Common myeloid progenitor, CD34-positive (primary cell): ENCODE data around the gene RABL6.
"Not testable (repeated sequence)": the region's sequence is repeated elsewhere in the genome, so short reads cannot be mapped to it uniquely, and the experiment has no call there.

Experiments used
- CTCF ChIA-PET: fragments of 350-600 bp; sonication (Branson Sonifier 250); formaldehyde crosslinking; loops from one replicate; lab custom pipeline; 2021; ENCODE audit warnings: antibody characterized with exemption; lab: Charles Lee
- POLR2A ChIA-PET: fragments of 350-600 bp; sonication (Branson Sonifier 250); formaldehyde crosslinking; loops from one replicate; lab custom pipeline; 2021; ENCODE audit warnings: antibody characterized with exemption; lab: Charles Lee
- DNase-seq, 3 donors: peaks; one replicate each; pipeline versions ENCODE4 v3.0.0 to v3.0.0-alpha.2; 2013
- H3K27ac ChIP-seq, 2 experiments: 1 replicate in 1 of 2; 2 replicates in 1 of 2; pipeline ENCODE4 v1.7.0; 2013; ENCODE audit warnings: inconsistent platforms in 2 of 2, low read length in 2 of 2, mild to moderate bottlenecking in 2 of 2, low read depth in 1 of 2, moderate library complexity in 1 of 2; ENCODE audit not compliant: severe bottlenecking in 2 of 2, insufficient read depth in 1 of 2, poor library complexity in 1 of 2
- H3K27me3 ChIP-seq, 5 experiments: replicated peaks in 2 of 5; 1 replicate in 3 of 5; 2 replicates in 2 of 5; pipeline versions ENCODE4 v1.6.1 to v1.7.0; 2013; ENCODE audit warnings: low read length in 4 of 5, mild to moderate bottlenecking in 2 of 5, moderate library complexity in 2 of 5, inconsistent platforms in 1 of 5; ENCODE audit not compliant: insufficient read depth in 5 of 5, control insufficient read depth in 4 of 5
- H3K36me3 ChIP-seq, 4 experiments: 1 replicate in 2 of 4; 2 replicates in 2 of 4; pipeline versions ENCODE4 v1.6.1 to v1.7.0; 2013; ENCODE audit warnings: low read length in 3 of 4, control low read depth in 1 of 4, mild to moderate bottlenecking in 1 of 4; ENCODE audit not compliant: control insufficient read depth in 4 of 4, insufficient read depth in 4 of 4
- H3K4me1 ChIP-seq, 4 experiments: 1 replicate in 3 of 4; 2 replicates in 1 of 4; pipeline versions ENCODE4 v1.6.1 to v1.7.1; 2013; ENCODE audit warnings: low read length in 3 of 4, mild to moderate bottlenecking in 3 of 4, control low read depth in 1 of 4, inconsistent platforms in 1 of 4, moderate library complexity in 1 of 4; ENCODE audit not compliant: control insufficient read depth in 4 of 4, insufficient read depth in 4 of 4; ENCODE audit errors: control extremely low read depth in 1 of 4
- H3K4me3 ChIP-seq, 7 experiments: 1 replicate in 4 of 7; 2 replicates in 3 of 7; pipeline versions ENCODE4 v1.5.1 to v1.7.0; 2013; ENCODE audit warnings: mild to moderate bottlenecking in 7 of 7, low read length in 6 of 7, moderate library complexity in 6 of 7, inconsistent platforms in 2 of 7, low read depth in 2 of 7, control low read depth in 1 of 7; ENCODE audit not compliant: insufficient read depth in 4 of 7, control insufficient read depth in 1 of 7; ENCODE audit errors: extremely low read depth in 1 of 7
- H3K9me3 ChIP-seq, 5 experiments: 1 replicate in 4 of 5; 2 replicates in 1 of 5; pipeline versions ENCODE4 v1.6.1 to v1.7.1; 2013; ENCODE audit warnings: low read length in 4 of 5, mild to moderate bottlenecking in 2 of 5, inconsistent platforms in 1 of 5, low read depth in 1 of 5, moderate library complexity in 1 of 5; ENCODE audit not compliant: control insufficient read depth in 4 of 5, insufficient read depth in 2 of 5; ENCODE audit errors: control extremely low read depth in 1 of 5
- WGBS: methylation state at CpG from one replicate; pipeline ENCODE4 v1.1.5; 2013; ENCODE audit not compliant: insufficient coverage; 5-methylcytosine and 5-hydroxymethylcytosine counted together

Gene RABL6

GRCh38 chr9:136831720-136832104 lies 24.0 kb downstream of the RABL6 start:
- Histone ChIP-seq H3K4me1 (no peaks in the 10 kb centered on the region), H3K27me3 (no peaks in the 10 kb centered on the region), H3K9me3 (no peaks in the 10 kb centered on the region), H3K27ac (no peak overlapping the region), H3K36me3 (peaks cover 10 to 73% (median 48%) of the 10 kb centered on the region in 4 experiments), H3K4me3 (no peak overlapping the region)
- ChIA-PET POLR2A (no interaction called here), CTCF (interaction anchor here (1.6 to 2.7 kb wide), 2 partner anchors 9 to 11 kb away, joined by 5 to 13 read pairs; partner anchors contain the start of gene AJM1)
- DNase-seq, result no peak
- 96% methylated on average over 20 of the region's 23 CpGs for WGBS

GRCh38 chr9:136832581-136832980 lies 24.8 kb downstream of the RABL6 start:
- DNase-seq, result no peak
- POLR2A ChIA-PET, result interaction anchor here (0.6 kb wide), 2 partner anchors 52 to 54 kb away, joined by 3 read pairs; no protein-coding TSS in a partner anchor
- WGBS, result 98% methylated on average over 9 of the region's 9 CpGs
- Histone ChIP-seq H3K27me3 (no peaks in the 10 kb centered on the region), H3K4me3 (no peak overlapping the region), H3K36me3 (peaks cover 10 to 65% (median 44%) of the 10 kb centered on the region in 4 experiments), H3K4me1 (no peaks in the 10 kb centered on the region), H3K9me3 (no peaks in the 10 kb centered on the region), H3K27ac (no peak overlapping the region)
- CTCF ChIA-PET, result interaction anchor here (1.6 to 2.7 kb wide), 2 partner anchors 10 kb away, joined by 5 to 13 read pairs; partner anchors contain the start of gene AJM1

- not testable (repeated sequence) for H3K4me3 ChIP-seq, H3K9me3 ChIP-seq, DNase-seq, H3K4me1 ChIP-seq, H3K27ac ChIP-seq, H3K27me3 ChIP-seq
- CTCF ChIA-PET, result interaction anchor here (2.7 kb wide), 1 partner anchor 9 kb away, joined by 13 read pairs; the partner anchor contains the start of gene AJM1
- peaks cover 10 to 61% (median 40%) of the 10 kb centered on the region in 4 experiments for H3K36me3 ChIP-seq
- WGBS, result 98% methylated on average over 13 of the region's 16 CpGs
- POLR2A ChIA-PET, result interaction anchor here (0.6 kb wide), 1 partner anchor 51 kb away, joined by 3 read pairs; no protein-coding TSS in a partner anchor
These were observed 25.8 kb downstream of the RABL6 start for GRCh38 chr9:136833381-136834048.

GRCh38 chr9:136835162-136835931 lies 27.6 kb downstream of the RABL6 start:
- Histone ChIP-seq H3K4me1 (no peaks in the 10 kb centered on the region), H3K9me3 (no peaks in the 10 kb centered on the region), H3K27me3 (no peaks in the 10 kb centered on the region), H3K36me3 (peaks cover 6 to 57% (median 35%) of the 10 kb centered on the region in 4 experiments), H3K27ac (no peak overlapping the region), H3K4me3 (no peak overlapping the region)
- CTCF ChIA-PET, result interaction anchor here (0.8 to 0.9 kb wide), 2 partner anchors 9 to 108 kb away, joined by 3 read pairs; no protein-coding TSS in a partner anchor
- WGBS, result over 99% methylated on average over 30 of the region's 36 CpGs
- POLR2A ChIA-PET, result interaction anchor here (0.6 to 1.0 kb wide), 4 partner anchors 13 to 357 kb away, joined by 3 to 7 read pairs (median 5); no protein-coding TSS in a partner anchor
- no peak for DNase-seq

GRCh38 chr9:136835932-136836904 lies 28.5 kb downstream of the RABL6 start:
- POLR2A ChIA-PET, result interaction anchor here (0.7 to 1.0 kb wide), 2 partner anchors 12 to 16 kb away, joined by 3 to 4 read pairs; no protein-coding TSS in a partner anchor
- peaks cover 0 to 3% (median under 1%) of the 10 kb centered on the region in 4 experiments for H3K4me1 ChIP-seq
- H3K27ac ChIP-seq, result no peak overlapping the region
- H3K4me3 ChIP-seq, result no peak overlapping the region
- 96% methylated on average over 19 of the region's 21 CpGs for WGBS
- peaks cover 2 to 48% (median 29%) of the 10 kb centered on the region in 4 experiments for H3K36me3 ChIP-seq
- no peaks in the 10 kb centered on the region for H3K9me3 ChIP-seq
- CTCF ChIA-PET, result interaction anchor here (0.7 to 1.0 kb wide), 3 partner anchors 8 to 199 kb away, joined by 3 to 4 read pairs (median 3); no protein-coding TSS in a partner anchor
- H3K27me3 ChIP-seq, result no peaks in the 10 kb centered on the region
- DNase-seq, result no peak

- Histone ChIP-seq H3K27ac (no peak overlapping the region), H3K9me3 (no peaks in the 10 kb centered on the region), H3K4me3 (no peak overlapping the region), H3K4me1 (peaks cover 0 to 14% (median 8%) of the 10 kb centered on the region in 4 experiments), H3K27me3 (no peaks in the 10 kb centered on the region), H3K36me3 (peaks cover 0 to 37% (median 22%) of the 10 kb centered on the region in 4 experiments)
- ChIA-PET POLR2A (no interaction called here), CTCF (interaction anchor here (0.7 kb wide), 1 partner anchor 13 kb away, joined by 4 read pairs; no protein-coding TSS in a partner anchor)
- no peak for DNase-seq
- 99% methylated on average over 18 of the region's 27 CpGs for WGBS
These were observed 29.6 kb downstream of the RABL6 start for GRCh38 chr9:136837146-136837855.
